RWPE2 (cell line): ENCODE data around the gene NOL4L.

Source experiments
- ATAC-seq: fragments of 200-7000 bp; cut with Tn5 transposase; 3 replicates; pipeline ENCODE4 v1.9.1; 2021; ENCODE audit warnings: low read depth
- DNase-seq: peaks from one replicate; pipeline ENCODE4 v3.0.0-alpha.2; 2020; ENCODE audit warnings: low spot score
- H3K27ac ChIP-seq: fragments of 450-650 bp; 2 replicates; pipeline ENCODE4 v1.5.1; 2017; ENCODE audit warnings: mild to moderate bottlenecking; ENCODE audit not compliant: poor library complexity, severe bottlenecking
- H3K27me3 ChIP-seq: fragments of 250-450 bp; sonication (Bioruptor Pico); 2 replicates; pipeline ENCODE4 v1.5.1; 2021; ENCODE audit warnings: mild to moderate bottlenecking, moderate library complexity; ENCODE audit not compliant: insufficient read depth, poor library complexity, severe bottlenecking
- H3K36me3 ChIP-seq: fragments of 250-450 bp; sonication (Bioruptor Pico); 2 replicates; pipeline ENCODE4 v1.5.1; 2020; ENCODE audit warnings: low read depth, mild to moderate bottlenecking, moderate library complexity
- H3K4me1 ChIP-seq: fragments of 250-450 bp; sonication (Bioruptor Pico); 2 replicates; pipeline ENCODE4 v1.5.1; 2021; ENCODE audit warnings: mild to moderate bottlenecking, moderate library complexity; ENCODE audit not compliant: insufficient read depth, poor library complexity, severe bottlenecking
- H3K4me3 ChIP-seq: fragments of 250-450 bp; sonication (Bioruptor Pico); 2 replicates; pipeline ENCODE4 v1.5.1; 2021; ENCODE audit warnings: mild to moderate bottlenecking, moderate library complexity; ENCODE audit not compliant: severe bottlenecking
- H3K9me3 ChIP-seq: fragments of 250-450 bp; sonication (Bioruptor Pico); 2 replicates; pipeline ENCODE4 v1.5.1; 2021; ENCODE audit warnings: mild to moderate bottlenecking, moderate library complexity; ENCODE audit not compliant: severe bottlenecking
- TF ChIP-seq, protein P1 (sequence below): fragments of 450-650 bp; IDR thresholded peaks from one replicate; pipeline ENCODE4 v1.5.1; 2017; ENCODE audit warnings: mild to moderate bottlenecking, moderate library complexity; ENCODE audit not compliant: poor library complexity, severe bottlenecking

The NOL4L gene

GRCh38 chr20:32629813-32630212, 44.7 kb upstream of the NOL4L start:
- no peak overlapping the region for H3K4me3 ChIP-seq
- ATAC-seq (no peak), DNase-seq (no peak)
- no peaks in the 10 kb centered on the region for H3K4me1 ChIP-seq
- no peaks in the 10 kb centered on the region for H3K36me3 ChIP-seq
- H3K27ac ChIP-seq = no peak overlapping the region
- H3K27me3 ChIP-seq = no peaks in the 10 kb centered on the region
- TF ChIP-seq, protein P1, sequence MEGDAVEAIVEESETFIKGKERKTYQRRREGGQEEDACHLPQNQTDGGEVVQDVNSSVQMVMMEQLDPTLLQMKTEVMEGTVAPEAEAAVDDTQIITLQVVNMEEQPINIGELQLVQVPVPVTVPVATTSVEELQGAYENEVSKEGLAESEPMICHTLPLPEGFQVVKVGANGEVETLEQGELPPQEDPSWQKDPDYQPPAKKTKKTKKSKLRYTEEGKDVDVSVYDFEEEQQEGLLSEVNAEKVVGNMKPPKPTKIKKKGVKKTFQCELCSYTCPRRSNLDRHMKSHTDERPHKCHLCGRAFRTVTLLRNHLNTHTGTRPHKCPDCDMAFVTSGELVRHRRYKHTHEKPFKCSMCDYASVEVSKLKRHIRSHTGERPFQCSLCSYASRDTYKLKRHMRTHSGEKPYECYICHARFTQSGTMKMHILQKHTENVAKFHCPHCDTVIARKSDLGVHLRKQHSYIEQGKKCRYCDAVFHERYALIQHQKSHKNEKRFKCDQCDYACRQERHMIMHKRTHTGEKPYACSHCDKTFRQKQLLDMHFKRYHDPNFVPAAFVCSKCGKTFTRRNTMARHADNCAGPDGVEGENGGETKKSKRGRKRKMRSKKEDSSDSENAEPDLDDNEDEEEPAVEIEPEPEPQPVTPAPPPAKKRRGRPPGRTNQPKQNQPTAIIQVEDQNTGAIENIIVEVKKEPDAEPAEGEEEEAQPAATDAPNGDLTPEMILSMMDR = no peak
- H3K9me3 ChIP-seq = no peaks in the 10 kb centered on the region

GRCh38 chr20:32628960-32629530, 43.9 kb upstream of the NOL4L start:
- Histone ChIP-seq H3K4me3 (no peak overlapping the region), H3K27me3 (no peaks in the 10 kb centered on the region), H3K4me1 (no peaks in the 10 kb centered on the region), H3K27ac (no peak overlapping the region), H3K9me3 (no peaks in the 10 kb centered on the region), H3K36me3 (no peaks in the 10 kb centered on the region)
- TF ChIP-seq, protein P1 = no peak
- DNase-seq (no peak), ATAC-seq (0 out of 3 replicates have a peak, but pooled peaks have one; percentile 11)

- Histone ChIP-seq H3K27ac (no peak overlapping the region), H3K27me3 (no peaks in the 10 kb centered on the region), H3K4me3 (no peak overlapping the region), H3K36me3 (no peaks in the 10 kb centered on the region), H3K4me1 (no peaks in the 10 kb centered on the region), H3K9me3 (no peaks in the 10 kb centered on the region)
- ATAC-seq (peak; percentile 24), DNase-seq (peak; percentile 75)
- TF ChIP-seq, protein P1 = no peak
Observed at GRCh38 chr20:32626859-32627636, 41.9 kb upstream of the NOL4L start.

- TF ChIP-seq, protein P1 = no peak
- no peak overlapping the region for H3K27ac ChIP-seq
- ATAC-seq (no peak), DNase-seq (no peak)
- H3K9me3 ChIP-seq = no peaks in the 10 kb centered on the region
- no peaks in the 10 kb centered on the region for H3K36me3 ChIP-seq
- H3K27me3 ChIP-seq = no peaks in the 10 kb centered on the region
- no peak overlapping the region for H3K4me3 ChIP-seq
- H3K4me1 ChIP-seq = no peaks in the 10 kb centered on the region
Observed at GRCh38 chr20:32626407-32626806, 41.3 kb upstream of the NOL4L start.

- Histone ChIP-seq H3K4me3 (no peak overlapping the region), H3K9me3 (no peaks in the 10 kb centered on the region), H3K27ac (no peak overlapping the region), H3K36me3 (no peaks in the 10 kb centered on the region), H3K4me1 (no peaks in the 10 kb centered on the region), H3K27me3 (no peaks in the 10 kb centered on the region)
- TF ChIP-seq, protein P1 = no peak
- ATAC-seq = no peak
- no peak for DNase-seq
Observed at GRCh38 chr20:32625996-32626395, 40.9 kb upstream of the NOL4L start.
